Activated effector memory CD4-positive, alpha-beta T cell treated with Interleukin-2 at 50 U/mL for 16 hours (primary cell): ENCODE results near the gene ST3GAL3.

Source experiments
- DNase-seq: peaks from one replicate; pipeline ENCODE4 v3.0.0-alpha.2; 2020

Gene ST3GAL3

GRCh38 chr1:43707190-43708001, at the start of gene ST3GAL3:
Gene ST3GAL3, plus strand, starts transcription at chr1:43707536. Its CDS starts 28,727 bp downstream, at chr1:43736263.
- DNase-seq, result peak; percentile 86

- no peak for DNase-seq
Measured at GRCh38 chr1:43659212-43660166, 47.8 kb upstream of the ST3GAL3 start.

- DNase-seq, result no peak
Measured at GRCh38 chr1:43660355-43660754, 47.0 kb upstream of the ST3GAL3 start.

GRCh38 chr1:43664369-43664768, 43.0 kb upstream of the ST3GAL3 start:
- DNase-seq, result no peak

- DNase-seq, result no peak
Measured at GRCh38 chr1:43666608-43667007, 40.7 kb upstream of the ST3GAL3 start.

GRCh38 chr1:43668956-43669355, 38.4 kb upstream of the ST3GAL3 start:
- no peak for DNase-seq

- DNase-seq, result no peak
Measured at GRCh38 chr1:43669878-43670277, 37.5 kb upstream of the ST3GAL3 start.

GRCh38 chr1:43671193-43671592, 36.1 kb upstream of the ST3GAL3 start:
- no peak for DNase-seq

GRCh38 chr1:43671626-43672330, 35.6 kb upstream of the ST3GAL3 start:
- DNase-seq, result no peak

GRCh38 chr1:43673261-43673660, 34.1 kb upstream of the ST3GAL3 start:
- DNase-seq, result no peak

GRCh38 chr1:43678940-43679339, 28.4 kb upstream of the ST3GAL3 start:
- DNase-seq, result no peak

GRCh38 chr1:43683560-43683959, 23.8 kb upstream of the ST3GAL3 start:
- no peak for DNase-seq

- DNase-seq, result no peak
Measured at GRCh38 chr1:43686801-43687200, 20.5 kb upstream of the ST3GAL3 start.

GRCh38 chr1:43687301-43688108, 19.8 kb upstream of the ST3GAL3 start:
- no peak for DNase-seq

- DNase-seq, result no peak
Measured at GRCh38 chr1:43688109-43688387, 19.3 kb upstream of the ST3GAL3 start.

- no peak for DNase-seq
Measured at GRCh38 chr1:43688594-43689000, 18.7 kb upstream of the ST3GAL3 start.

GRCh38 chr1:43689289-43689688, 18.0 kb upstream of the ST3GAL3 start:
- DNase-seq, result no peak

GRCh38 chr1:43691871-43692815, 15.2 kb upstream of the ST3GAL3 start:
- DNase-seq, result no peak

GRCh38 chr1:43693371-43693770, 14.0 kb upstream of the ST3GAL3 start:
- no peak for DNase-seq

- DNase-seq, result no peak
Measured at GRCh38 chr1:43699281-43699680, 8.1 kb upstream of the ST3GAL3 start.

- DNase-seq, result no peak
Measured at GRCh38 chr1:43703836-43704235, 3.5 kb upstream of the ST3GAL3 start.
